Activated CD4-positive, alpha-beta memory T cell treated with anti-CD3 and anti-CD28 coated beads for 36 hours (primary cell): ENCODE results near the gene CEP19. TPM values are rescaled to one million over a fixed set of nuclear protein-coding genes. Genes with fewer than 3 reads are reported as not detected.
"Not testable (repeated sequence)": the region's sequence is repeated elsewhere in the genome, so short reads cannot be mapped to it uniquely, and the experiment has no call there.

Experiments
- CTCF ChIA-PET: fragments of 350-600 bp; sonication (Branson Sonifier 250); formaldehyde crosslinking; loops from one replicate; lab custom pipeline; 2021; ENCODE audit warnings: antibody characterized with exemption, inconsistent platforms; lab: Charles Lee
- POLR2A ChIA-PET: fragments of 350-600 bp; sonication (Branson Sonifier 250); formaldehyde crosslinking; loops from one replicate; lab custom pipeline; 2021; ENCODE audit warnings: antibody characterized with exemption; lab: Charles Lee
- DNase-seq: peaks from one replicate; pipeline ENCODE4 v3.0.0-alpha.2; 2020
- H3K27ac Mint-ChIP-seq: one replicate; pipeline ENCODE4 v1.8.0; 2021; ENCODE audit warnings: mixed read lengths
- H3K27me3 Mint-ChIP-seq: one replicate; pipeline ENCODE4 v1.8.0; 2021; ENCODE audit warnings: mixed read lengths
- H3K36me3 Mint-ChIP-seq: one replicate; pipeline ENCODE4 v1.8.0; 2021; ENCODE audit warnings: mixed read lengths
- H3K4me1 Mint-ChIP-seq: one replicate; pipeline ENCODE4 v1.8.0; 2021; ENCODE audit warnings: low read depth, mixed read lengths
- H3K4me3 Mint-ChIP-seq: one replicate; pipeline ENCODE4 v1.8.0; 2021; ENCODE audit warnings: mild to moderate bottlenecking, mixed read lengths
- H3K9me3 Mint-ChIP-seq: one replicate; pipeline ENCODE4 v1.8.0; 2021; ENCODE audit warnings: mixed read lengths
- intact Hi-C: fragments of 100-400 bp; cut with micrococcal nuclease; formaldehyde crosslinking; loops from one replicate; pipeline ENCODE4 v1.15.1; 2023
- total RNA-seq, 2 experiments: library from RNA; stranded (reverse); gene quantifications; one replicate each; pipeline ENCODE4 v1.2.3, GENCODE V29; 2021

The CEP19 gene
- total RNA-seq = 1 to 10 TPM; 6.5 to 6.6 TPM

GRCh38 chr3:196711838-196712513 lies at the start of gene CEP19, which contains the start of gene PIGX:
Gene CEP19 (minus strand): TSS chr3:196712250. CDS start chr3:196708657, 3,593 bp downstream.
Gene PIGX (plus strand): TSS chr3:196712377.
- ChIA-PET CTCF (interaction anchor here (0.7 to 1.6 kb wide), 3 partner anchors 61 to 183 kb away, joined by 3 to 6 read pairs (median 3); no protein-coding TSS in a partner anchor), POLR2A (interaction anchor here (0.6 to 2.4 kb wide), 9 partner anchors 14 to 258 kb away, joined by 3 to 28 read pairs (median 3); partner anchors contain the start of genes NCBP2, NRROS and PAK2)
- H3K27me3 Mint-ChIP-seq = no peaks in the 10 kb centered on the region
- peak; percentile 95 for DNase-seq
- intact Hi-C loops = loop anchor here (1.0 to 2.0 kb wide), 5 partner anchors 15 to 230 kb away; partner anchors contain the start of gene NCBP2
- peaks cover 27% of the 10 kb centered on the region for H3K4me1 Mint-ChIP-seq
- H3K27ac Mint-ChIP-seq = peak within 1 kb of the TSS; percentile 94
- H3K4me3 Mint-ChIP-seq = peak within 1 kb of the TSS; percentile 81
- H3K36me3 Mint-ChIP-seq = peaks cover 4% of the 10 kb centered on the region
- no peaks in the 10 kb centered on the region for H3K9me3 Mint-ChIP-seq

- intact Hi-C loops = no loop called here
- Mint-ChIP-seq H3K27ac (peak overlapping the region; percentile 66), H3K4me3 (no peak overlapping the region), H3K27me3 (no peaks in the 10 kb centered on the region), H3K36me3 (peaks cover 41% of the 10 kb centered on the region), H3K9me3 (peaks cover 18% of the 10 kb centered on the region), H3K4me1 (peaks cover 42% of the 10 kb centered on the region)
- peak; percentile 29 for DNase-seq
- ChIA-PET POLR2A (interaction anchor here (0.8 kb wide), 1 partner anchor 18 kb away, joined by 3 read pairs; the partner anchor contains the start of gene PAK2), CTCF (no interaction called here)
Measured at GRCh38 chr3:196757876-196758739, 46.1 kb upstream of the CEP19 start.

- DNase-seq = no peak
- Mint-ChIP-seq H3K4me3 (no peak overlapping the region), H3K4me1 (peaks cover 42% of the 10 kb centered on the region), H3K9me3 (peaks cover 18% of the 10 kb centered on the region), H3K27ac (peak overlapping the region; percentile 21), H3K27me3 (no peaks in the 10 kb centered on the region), H3K36me3 (peaks cover 41% of the 10 kb centered on the region)
- POLR2A ChIA-PET = interaction anchor here (1.2 kb wide), 1 partner anchor 16 kb away, joined by 4 read pairs; no protein-coding TSS in a partner anchor
- CTCF ChIA-PET = no interaction called here
- intact Hi-C loops = no loop called here
Measured at GRCh38 chr3:196756732-196757131, 44.7 kb upstream of the CEP19 start.

GRCh38 chr3:196754091-196754981 lies 42.3 kb upstream of the CEP19 start:
- POLR2A ChIA-PET = no interaction called here
- peaks cover 49% of the 10 kb centered on the region for H3K4me1 Mint-ChIP-seq
- H3K27me3 Mint-ChIP-seq = no peaks in the 10 kb centered on the region
- no peak overlapping the region for H3K4me3 Mint-ChIP-seq
- peaks cover 43% of the 10 kb centered on the region for H3K36me3 Mint-ChIP-seq
- no peak for DNase-seq
- H3K27ac Mint-ChIP-seq = peak overlapping the region; percentile 6
- intact Hi-C loops = no loop called here
- H3K9me3 Mint-ChIP-seq = peaks cover 18% of the 10 kb centered on the region
- CTCF ChIA-PET = no interaction called here

- POLR2A ChIA-PET = no interaction called here
- Mint-ChIP-seq H3K4me1 (peaks cover 59% of the 10 kb centered on the region), H3K4me3 (no peak overlapping the region), H3K9me3 (peaks cover 18% of the 10 kb centered on the region), H3K27me3 (no peaks in the 10 kb centered on the region), H3K36me3 (peaks cover 53% of the 10 kb centered on the region), H3K27ac (no peak overlapping the region)
- DNase-seq = no peak
- CTCF ChIA-PET = no interaction called here
- intact Hi-C loops = no loop called here
Measured at GRCh38 chr3:196753201-196753600, 41.2 kb upstream of the CEP19 start.

GRCh38 chr3:196749125-196749524 lies 37.1 kb upstream of the CEP19 start:
- no peak for DNase-seq
- Mint-ChIP-seq H3K27ac (no peak overlapping the region), H3K4me1 (peaks cover 51% of the 10 kb centered on the region), H3K9me3 (peaks cover 6% of the 10 kb centered on the region), H3K27me3 (no peaks in the 10 kb centered on the region), H3K36me3 (peaks cover 35% of the 10 kb centered on the region), H3K4me3 (no peak overlapping the region)
- intact Hi-C loops = no loop called here
- ChIA-PET CTCF (no interaction called here), POLR2A (no interaction called here)

- POLR2A ChIA-PET, H3K27me3 Mint-ChIP-seq, H3K27ac Mint-ChIP-seq, CTCF ChIA-PET, H3K9me3 Mint-ChIP-seq, DNase-seq, H3K4me3 Mint-ChIP-seq: not testable (repeated sequence)
- intact Hi-C loops = loop anchor here (5.0 kb wide), 1 partner anchor 59 kb away; no protein-coding TSS in a partner anchor
- Mint-ChIP-seq H3K4me1 (peaks cover 43% of the 10 kb centered on the region), H3K36me3 (peaks cover 29% of the 10 kb centered on the region)
Measured at GRCh38 chr3:196743569-196743968, 31.5 kb upstream of the CEP19 start.

GRCh38 chr3:196741249-196741889 lies 29.3 kb upstream of the CEP19 start:
- Mint-ChIP-seq H3K4me1 (peaks cover 32% of the 10 kb centered on the region), H3K36me3 (peaks cover 23% of the 10 kb centered on the region), H3K27ac (peak overlapping the region; percentile 96), H3K9me3 (no peaks in the 10 kb centered on the region), H3K4me3 (peak overlapping the region; percentile 98), H3K27me3 (no peaks in the 10 kb centered on the region)
- ChIA-PET POLR2A (interaction anchor here (0.6 to 3.2 kb wide), 6 partner anchors 11 to 135 kb away, joined by 3 to 28 read pairs (median 4); partner anchors contain the start of genes CEP19 and PIGX), CTCF (no interaction called here)
- intact Hi-C loops = loop anchor here (1.0 to 5.0 kb wide), 4 partner anchors 14 to 201 kb away; partner anchors contain the start of gene NCBP2
- no peak for DNase-seq

- POLR2A ChIA-PET = interaction anchor here (0.6 to 3.2 kb wide), 11 partner anchors 12 to 202 kb away, joined by 3 to 28 read pairs (median 4); partner anchors contain the start of genes CEP19, NCBP2, PIGX and SENP5
- peak overlapping the region; percentile 96 for H3K27ac Mint-ChIP-seq
- H3K9me3 Mint-ChIP-seq = no peaks in the 10 kb centered on the region
- peak overlapping the region; percentile 98 for H3K4me3 Mint-ChIP-seq
- H3K4me1 Mint-ChIP-seq = peaks cover 29% of the 10 kb centered on the region
- peak; percentile 66 for DNase-seq
- CTCF ChIA-PET = interaction anchor here (1.1 to 1.2 kb wide), 2 partner anchors 131 to 229 kb away, joined by 3 read pairs; no protein-coding TSS in a partner anchor
- no peaks in the 10 kb centered on the region for H3K27me3 Mint-ChIP-seq
- H3K36me3 Mint-ChIP-seq = peaks cover 18% of the 10 kb centered on the region
- intact Hi-C loops = loop anchor here (1.0 to 5.0 kb wide), 6 partner anchors 13 to 202 kb away; partner anchors contain the start of genes CEP19, NCBP2 and PIGX
Measured at GRCh38 chr3:196740481-196741248, 28.6 kb upstream of the CEP19 start.
